Stimulated activated CD4-positive, alpha-beta T cell treated with anti-CD3 and anti-CD28 coated beads, Interleukin-12 subunit alpha, Interleukin-12 subunit beta, amount 100 ng/mL, for 4 hours (primary cell): ENCODE data around the gene TSPAN31.

Experiments
- DNase-seq: peaks from one replicate; pipeline ENCODE4 v3.0.0-alpha.2; 2020

Gene TSPAN31

DNA sequence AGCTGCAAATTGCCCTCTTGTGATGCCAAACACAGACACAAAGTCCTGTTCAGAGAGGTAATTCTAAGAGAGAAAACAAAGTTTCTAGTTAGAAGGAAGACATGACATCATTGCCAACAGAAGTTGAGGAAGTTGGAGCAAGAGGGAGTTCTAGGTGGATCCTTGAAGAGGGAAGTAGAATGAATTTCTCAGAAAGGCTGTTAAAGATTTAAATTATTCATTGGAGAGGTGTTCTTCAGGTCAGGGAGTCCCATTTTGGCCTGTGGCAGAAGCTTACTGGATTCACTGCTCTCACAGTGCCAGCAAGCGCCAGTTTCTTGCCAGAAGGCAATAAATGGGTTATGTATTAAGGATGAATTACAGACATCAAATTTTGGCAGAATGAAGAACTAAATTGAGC is 53.1 kb downstream of the TSPAN31 start:
- DNase-seq = no peak
